ENCODE results near the gene MANSC1.

Gene MANSC1

DNA sequence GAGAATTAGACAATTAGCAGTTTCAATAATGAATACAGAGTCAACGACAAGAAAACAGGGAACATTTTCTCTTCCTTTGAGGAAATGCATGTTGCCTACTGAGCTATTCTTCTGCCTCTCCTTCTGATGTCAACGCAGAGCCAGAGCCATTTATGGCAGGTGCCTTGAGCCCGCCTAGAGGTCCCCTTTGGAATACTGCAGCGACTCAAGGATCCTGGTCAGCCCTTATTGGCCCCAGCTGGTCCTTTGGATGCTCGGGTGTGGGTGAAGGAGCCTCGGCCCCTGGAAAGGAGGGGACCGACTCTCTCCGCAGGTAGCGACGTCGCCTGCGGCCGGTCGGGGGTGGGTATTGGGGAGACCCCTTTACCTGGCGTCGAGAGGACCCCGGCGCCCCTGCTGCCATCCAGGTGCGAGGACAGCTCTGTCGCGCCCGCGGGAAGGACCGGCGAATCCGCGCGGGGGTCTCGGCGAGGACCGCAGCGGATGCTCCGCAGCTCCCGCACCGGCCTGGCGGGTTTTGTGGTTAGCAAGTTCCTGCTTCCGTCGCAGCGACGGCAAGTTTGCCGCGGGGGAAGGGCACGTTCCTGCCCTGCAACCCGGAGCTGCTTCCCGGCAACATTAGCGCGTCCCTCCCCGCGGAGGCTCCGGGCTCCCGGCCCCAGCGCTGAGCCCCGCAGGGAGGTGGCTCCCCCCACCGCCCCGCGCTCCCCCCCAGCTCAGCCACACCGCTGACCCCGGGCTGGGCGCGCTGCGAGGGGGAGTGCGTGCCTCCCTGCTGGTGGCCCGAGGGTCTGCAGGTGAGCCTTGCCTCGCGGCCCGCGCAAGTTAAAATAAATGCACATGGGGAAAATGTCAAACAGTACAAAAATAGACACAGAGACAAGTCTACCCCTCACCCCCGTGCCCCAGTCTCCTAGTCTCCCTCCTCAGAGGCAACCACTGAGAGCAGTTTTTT is at the start of gene MANSC1:
TSS of gene MANSC1 (minus strand) at position 532 of the 955 bp plus-strand sequence. CDS start 6,928 bp downstream, outside the sequence.
- DNase-seq = peak; percentile 53 to 65

DNA sequence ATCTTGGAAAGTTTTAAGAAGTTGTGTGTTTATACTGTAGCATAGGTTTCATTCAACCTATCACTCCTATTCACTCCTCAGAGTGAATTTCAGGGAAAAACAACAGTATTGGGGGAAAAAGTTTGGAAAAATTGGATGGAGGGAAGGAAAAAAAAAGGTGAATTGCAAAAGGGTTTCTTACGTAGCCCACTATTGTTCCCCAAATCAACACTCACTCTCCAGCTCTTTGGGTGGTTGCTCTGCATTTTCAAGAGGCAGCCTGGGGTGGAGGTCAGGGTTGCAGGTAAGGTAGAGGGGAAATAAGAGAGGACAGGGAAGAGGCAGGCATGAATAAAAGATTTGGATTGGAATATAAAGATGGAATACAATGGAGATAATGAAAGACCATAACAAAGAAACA is 49.1 kb upstream of the MANSC1 start:
- DNase-seq = no peak

DNA sequence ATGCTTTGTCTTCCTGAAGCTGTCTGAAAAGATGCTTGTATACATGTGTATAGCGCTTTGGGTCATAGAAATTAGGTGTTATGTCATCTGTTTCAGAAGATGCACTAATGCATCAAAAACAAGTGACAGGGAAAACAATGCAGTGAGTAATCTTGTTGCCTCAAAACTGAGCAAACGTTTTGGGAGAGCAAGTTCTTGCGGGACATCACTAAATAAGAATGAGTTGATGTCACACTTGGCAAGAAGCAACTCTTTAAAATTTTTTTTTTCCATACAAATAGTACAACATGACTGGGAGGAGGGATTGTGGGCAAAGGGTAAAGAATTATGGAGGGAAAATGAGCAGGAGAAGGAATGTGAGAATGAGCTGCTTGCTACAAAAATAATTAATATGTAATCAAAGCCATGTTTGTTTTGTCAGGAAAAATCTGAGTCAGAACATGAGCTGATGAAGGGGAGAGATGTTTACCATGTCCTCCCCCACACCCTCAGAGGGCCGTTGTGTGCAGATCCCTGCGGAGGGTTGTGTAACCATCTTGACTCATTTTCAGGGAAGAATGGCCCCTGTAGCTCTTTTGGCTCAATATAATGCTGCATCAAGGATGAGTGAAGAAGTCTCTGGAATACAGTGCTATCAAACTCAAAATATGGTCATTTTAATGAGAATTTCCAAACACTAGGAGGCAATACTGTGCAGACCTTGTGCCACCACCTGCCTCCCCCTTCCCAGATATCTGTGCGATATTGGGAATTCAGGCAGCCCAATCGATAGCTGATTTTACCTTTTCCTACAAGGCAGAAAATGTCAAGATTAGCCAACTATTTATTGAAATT is 48.2 kb upstream of the MANSC1 start:
- no peak for DNase-seq

DNA sequence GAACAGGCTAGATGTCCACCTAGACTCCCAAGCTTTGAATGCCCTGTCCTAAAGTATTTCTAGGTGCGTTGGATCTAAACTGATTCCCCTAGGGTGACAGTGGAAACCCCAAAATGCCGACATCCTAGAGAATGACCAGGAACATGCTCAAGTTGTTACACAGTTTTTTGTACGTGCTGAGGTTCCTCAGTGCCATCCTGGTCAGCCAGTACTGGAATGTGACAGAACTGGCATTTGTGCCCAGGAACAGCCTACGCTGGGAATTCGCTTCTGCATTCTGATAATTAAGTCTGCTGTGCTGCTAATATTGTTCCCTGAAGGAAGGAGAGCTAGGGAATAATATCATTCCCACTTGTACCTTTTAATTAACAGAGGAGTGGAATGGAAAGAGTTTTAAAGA is 47.1 kb upstream of the MANSC1 start:
- DNase-seq = no peak

DNA sequence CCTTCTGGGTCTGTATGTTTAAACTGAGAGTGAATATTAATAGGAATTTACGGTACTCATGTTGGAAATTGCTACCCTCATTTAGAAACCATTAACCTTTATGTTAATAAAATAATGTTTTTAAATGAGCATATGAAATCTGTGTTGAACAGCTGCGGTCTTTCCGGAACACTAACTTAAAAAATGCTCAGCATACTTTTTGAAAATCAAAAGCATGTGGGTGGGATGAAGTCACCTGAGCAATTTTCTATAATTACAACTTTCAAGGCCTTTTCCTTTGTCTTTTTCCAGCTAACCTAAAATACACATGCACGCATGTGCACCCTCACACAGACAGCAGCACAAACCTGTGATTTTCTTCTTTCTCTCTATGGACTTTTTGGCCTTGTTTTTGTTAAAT is 46.7 kb upstream of the MANSC1 start:
- no peak for DNase-seq

DNA sequence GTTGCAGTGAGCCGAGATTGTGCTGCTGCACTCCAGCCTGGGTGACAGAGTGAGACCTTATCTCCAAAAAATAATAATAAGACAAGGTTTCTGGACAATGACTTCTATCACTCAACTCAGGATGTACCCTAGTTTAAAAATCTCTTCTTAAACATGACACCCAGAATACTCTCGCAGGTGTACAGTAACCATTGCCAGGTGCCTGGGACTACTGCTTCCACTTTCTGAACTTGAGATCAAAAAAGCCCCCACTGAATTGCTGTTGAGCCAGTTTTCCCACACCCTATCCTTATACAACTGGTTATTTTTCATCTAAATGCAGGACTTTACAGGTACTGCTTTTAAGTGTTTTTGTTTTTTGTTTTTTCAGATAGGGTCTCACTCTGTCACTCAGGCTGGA is 43.1 kb upstream of the MANSC1 start:
- DNase-seq = no peak

DNA sequence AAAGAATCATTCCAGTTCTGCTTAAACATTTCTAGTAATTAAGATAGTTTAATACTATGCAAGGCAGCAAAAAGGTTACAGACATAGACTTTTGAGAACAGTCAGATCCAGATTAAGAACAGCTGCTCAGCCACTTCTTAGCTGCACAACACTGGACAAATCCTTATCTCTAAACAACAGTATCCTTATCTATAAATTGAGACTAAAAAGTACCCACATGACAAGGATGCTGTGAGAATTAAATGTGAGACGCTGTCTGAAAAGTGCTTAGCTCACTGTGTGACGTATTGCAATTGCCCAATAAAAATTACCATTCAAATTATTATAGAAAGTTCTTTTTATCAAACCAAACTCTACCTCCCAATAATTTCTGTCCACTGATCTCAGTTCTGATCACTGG is 42.4 kb upstream of the MANSC1 start:
- DNase-seq = no peak

DNA sequence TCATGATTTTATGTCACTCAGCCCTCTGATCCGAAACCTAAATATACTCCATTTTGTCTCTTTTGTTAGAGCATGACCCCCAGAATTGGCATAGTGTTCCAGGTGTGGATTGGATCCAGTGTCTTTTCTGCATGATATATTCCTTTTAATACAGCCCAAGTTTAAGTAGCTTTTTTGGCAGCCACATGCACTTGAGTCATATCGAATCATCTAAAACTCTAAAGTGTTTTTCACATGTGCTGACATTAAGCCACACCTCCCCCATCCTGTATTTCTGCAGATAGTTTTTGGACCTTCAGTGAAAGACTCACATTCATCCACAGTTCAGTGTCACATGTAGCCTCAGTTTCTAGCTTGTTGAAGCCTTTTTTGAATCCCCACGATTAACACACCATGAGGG is 37.5 kb upstream of the MANSC1 start:
- DNase-seq = no peak

DNA sequence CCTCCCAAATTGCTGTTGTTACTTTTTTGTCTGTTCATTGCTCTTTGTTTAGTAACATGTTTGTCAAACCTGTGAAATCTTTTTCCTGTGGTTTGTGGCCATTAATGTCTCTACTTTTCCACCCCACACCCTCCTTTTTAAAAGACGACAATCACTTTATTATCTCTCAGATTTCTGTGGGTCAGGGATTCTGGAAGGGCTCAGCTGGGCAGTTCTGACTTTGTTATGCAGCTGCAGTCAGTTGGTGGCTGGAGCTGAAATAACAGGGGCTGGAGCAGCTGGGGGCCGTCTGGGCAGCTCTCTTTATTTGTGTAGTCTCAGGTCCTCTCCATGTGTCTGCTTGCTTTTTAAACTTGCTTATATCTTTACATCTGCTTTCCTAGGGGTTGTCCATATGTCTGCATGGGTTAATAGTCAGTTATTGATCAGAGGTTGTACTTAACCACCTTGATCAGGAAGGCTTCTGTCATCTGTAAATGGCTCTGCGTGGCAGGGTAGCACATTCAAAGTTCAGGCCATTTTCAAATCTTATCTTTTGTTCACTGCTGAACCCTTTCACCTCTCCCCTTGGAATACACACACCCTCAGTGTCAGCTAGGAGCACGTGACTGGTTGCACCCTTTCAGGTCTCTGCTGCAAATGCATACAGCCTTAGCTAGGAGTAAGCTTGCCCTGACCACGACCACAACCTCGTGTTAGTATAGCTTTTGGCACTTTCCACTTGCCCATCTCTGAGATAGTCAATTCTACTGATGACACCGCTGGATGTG is 34.7 kb upstream of the MANSC1 start:
- peak in 1 of 2 donors; percentile 57 for DNase-seq

DNA sequence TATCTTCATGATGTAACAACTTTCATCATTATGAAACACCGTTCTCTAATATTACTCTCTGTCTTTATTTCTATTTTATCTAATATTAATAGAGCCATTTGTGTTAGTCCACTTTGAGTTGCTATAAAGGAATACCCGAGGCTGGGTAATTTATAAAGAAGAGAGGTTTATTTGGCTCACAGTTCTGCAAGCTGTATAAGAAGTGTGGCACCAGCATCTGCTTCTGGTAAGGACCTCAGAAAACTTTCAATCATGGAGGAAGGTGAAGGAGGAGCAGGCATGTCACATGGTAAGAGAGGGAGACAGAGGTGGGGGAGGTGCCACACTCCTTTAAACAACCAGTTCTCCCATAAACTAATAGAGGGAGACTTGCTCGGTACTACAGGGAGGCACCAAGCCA is 31.9 kb upstream of the MANSC1 start:
- no peak for DNase-seq

DNA sequence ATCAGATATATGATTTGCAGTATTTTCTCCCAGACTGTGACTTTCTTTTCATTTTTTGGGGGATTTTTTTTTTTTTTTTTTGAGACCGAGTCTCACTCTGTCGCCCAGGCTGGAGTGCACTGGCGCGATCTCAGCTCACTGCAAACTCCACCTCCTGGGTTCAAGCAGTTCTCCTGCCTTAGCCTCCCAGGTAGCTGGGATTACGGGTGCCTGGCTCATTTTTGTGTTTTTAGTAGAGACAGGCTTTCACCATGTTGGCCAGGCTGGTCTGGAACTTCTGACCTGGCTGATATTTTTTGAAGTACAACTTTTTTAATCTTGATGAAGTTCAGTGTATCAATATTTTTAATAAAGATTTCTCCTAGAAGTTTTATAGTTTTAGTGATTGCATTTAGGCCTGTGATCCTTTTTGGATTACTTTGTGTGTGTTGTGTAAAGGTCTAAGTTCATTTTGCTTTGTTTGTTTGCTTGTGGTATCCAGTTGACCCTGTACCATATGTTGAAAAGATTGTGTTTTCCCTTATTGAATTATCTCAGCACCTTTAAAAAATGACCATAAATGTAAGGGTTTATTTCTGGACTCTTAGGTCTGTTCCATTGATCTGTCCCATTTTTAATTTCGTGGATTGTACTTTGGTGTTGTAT is 31.0 kb upstream of the MANSC1 start:
- no peak for DNase-seq

DNA sequence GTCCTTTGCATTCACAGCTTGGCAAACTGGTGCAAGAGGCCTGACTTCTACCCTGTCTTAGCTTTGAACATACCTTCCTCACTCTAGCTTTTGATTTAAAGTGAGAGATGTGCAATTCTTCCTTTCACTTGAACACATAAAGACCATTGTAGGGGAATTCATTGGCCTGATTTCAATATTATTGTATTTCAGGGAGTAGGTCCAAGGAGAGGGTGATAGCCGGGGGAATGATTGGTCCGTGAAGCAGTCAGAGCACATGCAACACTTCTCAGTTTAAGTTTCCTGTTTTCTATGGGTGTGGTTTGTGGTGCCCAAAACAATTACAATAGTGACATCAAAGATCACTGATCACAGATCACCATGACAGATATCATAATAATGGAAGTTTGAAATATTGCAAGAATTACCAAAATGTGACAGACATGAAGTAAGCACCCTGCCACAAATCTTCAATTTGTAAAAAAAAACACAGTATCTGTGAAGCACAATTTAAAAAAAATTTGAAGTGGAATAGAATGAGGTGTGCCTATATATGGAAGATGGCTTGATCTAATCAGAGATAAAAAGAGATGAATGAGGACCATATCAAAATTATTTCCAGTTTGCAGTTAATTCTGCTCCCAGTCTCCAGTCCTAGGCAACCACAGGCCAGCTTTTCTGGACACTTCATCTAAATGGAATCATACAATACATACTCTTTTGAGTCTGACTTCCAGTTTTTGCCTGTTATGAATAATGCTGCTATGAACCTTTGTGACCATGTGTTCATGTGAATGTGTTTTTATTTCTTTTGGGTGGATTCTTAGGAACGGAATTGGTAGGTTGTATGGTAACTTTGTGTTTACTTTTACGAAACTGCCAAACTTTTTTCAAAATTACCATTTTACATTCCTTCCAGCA is 30.0 kb upstream of the MANSC1 start:
- peak; percentile 71 to 89 for DNase-seq

DNA sequence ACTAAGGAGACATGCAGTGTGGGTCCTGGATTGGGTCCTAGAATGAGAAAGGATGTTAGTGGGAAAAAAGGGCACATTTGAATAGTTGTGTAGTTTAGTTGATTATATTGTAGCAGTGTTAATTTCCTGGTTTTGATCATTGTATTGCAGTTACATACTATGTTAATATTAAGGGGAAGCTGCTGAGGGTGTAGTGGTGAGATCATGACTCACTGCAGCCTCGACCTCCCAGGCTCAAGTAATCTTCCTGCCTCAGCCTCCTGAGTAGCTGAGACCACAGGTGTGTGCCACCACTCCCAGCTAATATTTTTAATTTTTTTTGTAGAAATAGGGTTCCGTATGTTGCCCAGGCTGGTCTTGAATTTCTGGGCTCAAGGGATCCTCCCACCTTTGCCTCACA is 28.6 kb upstream of the MANSC1 start:
- DNase-seq = no peak

DNA sequence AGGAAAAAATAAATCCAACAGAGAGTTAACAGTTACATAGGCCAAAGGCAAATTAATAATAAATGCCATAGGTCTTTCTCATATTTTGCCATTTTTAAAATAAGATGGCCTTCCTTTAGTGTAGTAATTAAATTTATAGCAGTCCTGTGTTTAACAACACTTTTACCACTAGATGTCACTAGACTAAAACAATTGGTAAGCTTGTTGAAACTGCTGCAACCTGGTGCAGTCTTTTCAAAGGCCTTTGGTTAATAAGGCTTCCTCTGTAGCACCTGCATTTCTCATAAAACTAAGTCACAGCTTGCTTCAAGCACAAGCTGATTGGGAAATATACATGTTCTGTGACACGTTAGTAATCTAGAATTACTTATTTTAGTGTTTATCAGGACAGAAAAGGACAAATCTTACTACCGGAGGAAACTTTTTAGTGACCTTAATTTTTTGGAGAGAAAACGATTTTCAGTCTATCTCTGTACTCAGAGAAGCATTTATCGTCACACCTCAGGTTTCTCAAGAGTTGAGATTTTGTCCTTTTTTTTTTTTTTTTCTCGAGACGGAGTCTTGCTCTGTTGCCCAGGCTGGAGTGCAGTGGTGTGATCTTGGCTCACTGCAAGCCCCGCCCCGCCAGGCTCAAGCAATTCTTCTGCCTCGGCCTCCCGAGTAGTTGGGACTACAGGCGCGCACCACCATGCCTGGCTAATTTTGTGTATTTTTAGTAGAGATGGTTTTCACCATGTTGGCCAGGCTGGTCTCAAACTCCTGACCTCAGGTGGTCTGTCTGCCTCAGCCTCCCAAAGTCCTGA is 26.8 kb upstream of the MANSC1 start:
- DNase-seq = peak; percentile 57 to 87

DNA sequence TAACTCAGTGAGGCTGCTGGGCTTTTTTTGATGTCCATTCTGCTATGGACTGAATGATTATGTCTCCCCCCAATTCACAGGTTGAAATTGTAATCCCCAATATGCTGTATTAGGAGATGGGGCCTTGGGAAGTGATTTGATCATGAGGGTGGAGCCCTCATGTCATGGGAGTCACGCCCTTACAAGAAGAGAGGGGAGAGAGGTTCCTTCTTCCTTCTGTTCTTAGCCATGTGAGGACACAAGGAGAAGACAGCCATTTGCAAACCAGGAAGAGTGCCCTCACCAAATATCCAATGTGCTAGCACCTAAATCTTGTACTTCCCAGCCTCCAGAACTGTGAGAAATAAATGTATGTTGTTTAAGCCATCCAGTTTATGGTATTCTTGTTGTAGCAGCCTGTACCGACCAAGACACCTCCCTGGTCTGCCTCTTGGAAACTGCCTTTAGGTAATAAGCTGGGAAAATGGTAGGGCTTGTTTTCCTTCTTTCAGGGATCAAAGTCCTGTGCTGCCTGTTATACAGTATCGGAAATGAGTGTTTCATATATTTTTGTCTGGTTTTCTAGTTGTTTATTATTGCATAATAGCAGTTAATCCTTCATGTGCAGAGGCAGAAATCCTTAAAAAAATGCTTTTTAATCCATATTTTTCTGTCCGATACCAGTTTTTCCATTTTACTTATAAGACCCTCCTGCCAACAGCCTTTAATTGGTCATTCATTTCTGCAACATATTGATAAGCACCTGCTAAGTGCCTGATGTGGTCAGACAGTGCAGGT is 23.1 kb upstream of the MANSC1 start:
- no peak for DNase-seq

DNA sequence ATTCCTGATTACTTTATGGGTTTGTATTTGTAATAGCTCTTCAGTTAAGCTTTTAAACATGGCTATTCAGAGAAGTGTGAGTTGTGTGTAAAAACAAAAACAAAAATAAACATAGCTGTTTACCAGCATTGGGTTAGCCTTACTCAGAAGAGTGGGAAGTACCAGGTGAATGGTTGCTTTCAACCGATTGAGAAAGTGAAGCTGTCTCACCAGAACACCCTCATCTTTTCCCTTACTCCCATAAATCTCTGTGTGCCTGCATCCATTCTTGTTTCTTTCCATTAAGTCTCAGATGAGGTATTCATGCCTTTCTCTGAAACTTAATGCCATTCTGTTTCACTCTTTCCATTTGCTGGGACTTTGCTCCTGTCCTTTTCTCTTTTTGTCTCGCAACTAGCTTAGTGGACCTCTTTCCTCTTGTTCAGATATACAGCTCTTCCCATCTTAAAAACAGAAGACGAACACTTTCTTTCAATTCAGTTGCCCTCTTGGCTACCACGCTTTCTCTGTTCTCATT is 17.5 kb upstream of the MANSC1 start:
- DNase-seq = no peak

DNA sequence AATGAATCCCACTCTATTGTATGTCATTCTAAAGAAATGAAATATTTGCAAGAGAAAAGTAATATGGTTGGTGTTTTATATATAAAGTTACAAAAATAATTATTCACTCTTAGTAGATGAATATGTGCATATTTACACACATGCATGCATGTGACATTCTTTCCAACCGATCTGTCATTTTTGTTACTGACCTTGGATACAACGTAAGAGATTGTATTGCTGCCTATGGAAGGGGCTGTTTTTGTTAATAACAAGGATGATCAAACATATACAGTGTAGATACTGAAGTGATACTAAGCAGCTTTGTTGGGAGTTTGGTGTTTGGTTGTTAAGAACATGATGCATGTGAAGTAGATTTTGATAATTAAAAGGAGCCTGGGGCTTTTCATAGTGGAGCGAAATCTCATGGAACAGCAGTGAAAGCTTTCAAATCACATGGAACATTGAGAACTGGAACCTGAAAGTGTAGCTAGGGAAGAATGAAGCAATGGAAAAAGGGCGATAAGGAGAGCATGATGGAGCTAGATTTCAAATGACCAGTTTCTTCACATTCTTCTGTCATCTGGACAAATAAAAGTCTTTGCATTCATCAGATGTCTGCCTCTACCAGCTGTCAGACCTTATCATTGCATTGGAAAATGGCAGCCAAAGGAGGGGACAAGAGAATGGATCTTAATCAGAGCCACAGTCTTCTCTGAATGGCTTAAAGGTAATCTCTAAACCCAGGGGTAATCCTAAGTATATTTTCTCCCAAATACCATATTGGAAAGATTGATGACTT is 16.8 kb upstream of the MANSC1 start:
- DNase-seq = no peak

DNA sequence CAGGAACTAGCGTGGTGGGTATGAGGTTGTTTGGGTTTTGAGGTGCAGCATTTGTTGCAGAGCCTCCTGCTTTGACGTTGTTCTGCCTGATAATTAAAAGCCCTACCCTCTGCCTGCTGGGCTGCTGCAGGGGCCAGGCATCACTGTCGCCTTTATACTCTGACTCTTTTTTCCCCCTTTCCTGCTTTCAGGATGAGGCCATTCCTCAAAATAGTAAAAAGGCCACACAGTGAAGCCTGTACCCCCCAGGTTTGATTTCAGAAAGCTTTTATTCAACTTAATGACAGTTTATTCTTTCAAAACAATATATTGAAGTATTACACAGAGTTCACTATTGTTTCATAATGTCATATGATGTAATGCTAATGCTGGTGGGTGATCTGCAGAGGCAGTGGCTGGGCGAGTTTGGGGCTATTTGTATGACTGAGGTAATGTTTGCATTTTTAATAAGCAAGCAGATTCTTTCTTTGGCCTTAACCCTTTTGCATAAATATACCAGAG is 15.9 kb upstream of the MANSC1 start:
- DNase-seq = no peak

DNA sequence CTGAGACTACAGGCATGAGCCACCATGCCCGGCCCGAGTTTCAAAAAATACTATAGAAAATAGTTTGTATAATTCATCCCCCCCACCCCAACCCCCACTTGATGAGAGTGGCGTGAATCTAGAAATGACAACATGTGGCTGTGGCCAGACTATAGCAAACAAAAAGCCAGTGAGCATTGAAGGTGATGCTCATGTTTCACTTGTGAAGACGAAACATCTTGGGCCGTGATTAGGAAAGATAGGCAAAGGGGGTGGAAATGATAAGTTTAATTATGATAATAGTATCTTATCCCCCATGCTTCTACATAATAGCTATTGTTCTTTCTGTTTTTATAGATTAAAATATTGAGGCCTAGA is 15.4 kb upstream of the MANSC1 start:
- DNase-seq = no peak
